Brain microvascular endothelial cell (primary cell): ENCODE results near the gene LRRK1.

ENCODE experiments used
- DNase-seq: peaks from one replicate; pipeline ENCODE4 v3.0.0-alpha.2; 2020
- H3K27ac ChIP-seq: fragments of 250-450 bp; sonication (Bioruptor Pico); 2 replicates; pipeline ENCODE4 v1.5.1; 2020; ENCODE audit warnings: mild to moderate bottlenecking, moderate library complexity
- H3K27me3 ChIP-seq: fragments of 250-450 bp; sonication (Bioruptor Pico); replicated peaks from 2 replicates; pipeline ENCODE4 v1.5.1; 2020; ENCODE audit warnings: mild to moderate bottlenecking
- H3K36me3 ChIP-seq: fragments of 250-450 bp; sonication (Bioruptor Pico); replicated peaks from 2 replicates; pipeline ENCODE4 v1.5.1; 2020; ENCODE audit warnings: mild to moderate bottlenecking
- H3K4me3 ChIP-seq: 2 replicates; pipeline ENCODE4 v1.5.1; 2011; ENCODE audit warnings: low read depth, mild to moderate bottlenecking, control low read depth, low read length, moderate library complexity
- CTCF ChIP-seq: IDR thresholded peaks from 2 replicates; pipeline ENCODE4 v1.5.1; 2011; ENCODE audit warnings: low read depth, mild to moderate bottlenecking, moderate library complexity, low read length, control low read depth, inconsistent platforms; ENCODE audit errors: missing control alignments
- in situ Hi-C: cut with HindIII; loops from 2 replicates; pipeline ENCODE4 v1.10.0; 2017; ENCODE audit warnings: low sequenced_read_pairs, low pct_ligation_motif_present

Gene LRRK1

GRCh38 chr15:100918690-100919480 lies at the start of gene LRRK1:
Gene LRRK1 (plus strand): TSS chr15:100919357. CDS start chr15:100924633, 5,276 bp downstream.
- no peaks in the 10 kb centered on the region for H3K36me3 ChIP-seq
- no peak for TF ChIP-seq CTCF
- peak within 1 kb of the TSS; percentile 70 for H3K4me3 ChIP-seq
- in situ Hi-C loops: no loop called here
- H3K27me3 ChIP-seq: no peaks in the 10 kb centered on the region
- DNase-seq: peak; percentile 18
- H3K27ac ChIP-seq: peak within 1 kb of the TSS; percentile 22

- H3K27me3 ChIP-seq: peaks cover under 1% of the 10 kb centered on the region
- in situ Hi-C loops: no loop called here
- H3K36me3 ChIP-seq: no peaks in the 10 kb centered on the region
- peak; percentile 84 for DNase-seq
- peak; percentile 91 for TF ChIP-seq CTCF
- no peak overlapping the region for H3K4me3 ChIP-seq
- H3K27ac ChIP-seq: no peak overlapping the region
Observed at GRCh38 chr15:100873029-100873677, 46.0 kb upstream of the LRRK1 start.

- in situ Hi-C loops: no loop called here
- Histone ChIP-seq H3K4me3 (no peak overlapping the region), H3K36me3 (no peaks in the 10 kb centered on the region), H3K27ac (no peak overlapping the region), H3K27me3 (peaks cover 19% of the 10 kb centered on the region)
- no peak for DNase-seq
- no peak for TF ChIP-seq CTCF
Observed at GRCh38 chr15:100875495-100875894, 43.7 kb upstream of the LRRK1 start.

GRCh38 chr15:100875976-100876375 lies 43.2 kb upstream of the LRRK1 start:
- DNase-seq: no peak
- in situ Hi-C loops: no loop called here
- TF ChIP-seq CTCF: no peak
- Histone ChIP-seq H3K4me3 (no peak overlapping the region), H3K27ac (no peak overlapping the region), H3K36me3 (no peaks in the 10 kb centered on the region), H3K27me3 (peaks cover 23% of the 10 kb centered on the region)

- TF ChIP-seq CTCF: no peak
- no peak for DNase-seq
- Histone ChIP-seq H3K4me3 (no peak overlapping the region), H3K27me3 (peaks cover 25% of the 10 kb centered on the region), H3K27ac (no peak overlapping the region), H3K36me3 (no peaks in the 10 kb centered on the region)
- in situ Hi-C loops: no loop called here
Observed at GRCh38 chr15:100877551-100877950, 41.6 kb upstream of the LRRK1 start.
